ENCODE results near the gene ARHGEF1.

DNA sequence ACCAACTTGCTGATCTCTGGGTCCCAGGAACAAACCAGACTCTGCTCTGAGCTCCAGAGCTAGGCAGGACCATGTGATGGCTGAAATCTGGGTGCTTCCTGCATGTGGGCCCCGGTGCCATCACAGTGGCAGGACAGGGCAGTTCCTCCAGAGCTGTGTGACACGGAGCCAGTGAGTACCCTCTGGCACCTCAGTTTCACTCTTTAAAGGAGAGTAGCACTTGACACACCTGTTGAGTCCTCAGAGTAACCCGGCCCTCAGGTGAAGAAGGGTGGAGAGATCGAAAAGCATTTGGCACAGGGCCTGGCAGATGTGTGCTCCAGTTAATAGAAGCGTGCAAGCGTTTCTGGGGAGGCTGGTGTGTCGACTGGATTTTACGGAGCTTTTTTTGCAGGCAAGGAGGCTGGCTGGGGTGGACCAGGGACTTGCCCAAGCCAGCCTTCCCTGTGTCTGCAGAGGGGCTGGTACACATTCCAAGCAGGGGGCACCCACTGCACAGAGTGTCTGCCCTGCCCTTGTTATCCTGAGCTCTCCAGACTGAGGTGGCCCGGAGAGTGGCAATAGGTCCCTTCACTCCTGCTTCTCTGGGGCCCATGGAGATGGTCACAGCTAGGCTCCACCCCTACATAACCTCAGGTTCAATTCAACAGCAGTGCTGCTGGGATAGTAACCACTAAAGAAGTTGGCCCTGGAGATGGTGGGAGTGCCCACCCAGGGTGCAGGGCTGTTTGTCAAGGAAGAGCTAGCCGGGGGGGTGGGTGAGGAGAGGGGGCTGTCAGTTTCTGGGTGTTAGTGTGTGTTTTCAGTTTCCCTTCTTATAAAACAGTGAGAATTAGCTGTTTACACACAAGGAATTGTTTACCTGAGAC lies 14.6 kb upstream of the ARHGEF1 start:
- TF ChIP-seq CTCF (IDR thresholded peaks at IDR 0.05; ENCODE audit: low read length): no peak
- TF ChIP-seq EZH2 (IDR thresholded peaks at IDR 0.05; ENCODE audit: borderline replicate concordance, low read length): no peak
